ENCODE results near the gene GFER. TPM values are rescaled to one million over a fixed set of nuclear protein-coding genes. Genes with fewer than 3 reads are reported as not detected.
"Not testable (repeated sequence)": the region's sequence is repeated elsewhere in the genome, so short reads cannot be mapped to it uniquely, and the experiment has no call there.

GFER gene
- polyA plus RNA-seq, 4 donors = 50.4 to 261 (median 94.7) TPM

GRCh38 chr16:1959269-1960039, 24.5 kb upstream of the GFER start, which contains the start of gene NDUFB10:
Gene NDUFB10, plus strand, starts transcription at chr16:1959538. Its CDS starts 87 bp downstream, at chr16:1959625.
- H3K9me3 ChIP-seq (ENCODE audit: control insufficient read depth in 2 of 2, insufficient read depth in 1 of 2, low read depth in 1 of 2, low read length in 1 of 2) = no peaks in the 10 kb centered on the region
- H3K27ac ChIP-seq (ENCODE audit: low read depth in 1 of 3, low read length in 2 of 3) = peak within 1 kb of the TSS; percentile 66 to 87 (median 87)
- H3K4me1 ChIP-seq (ENCODE audit: control insufficient read depth in 3 of 3, insufficient read depth in 2 of 3, low read depth in 1 of 3, low read length in 2 of 3) = peaks cover 0 to 30% (median 3%) of the 10 kb centered on the region in 3 donors
- 0 to 1% (median 1%) methylated on average over 46 to 79 of the region's 79 CpGs for WGBS, 3 donors
- peak within 1 kb of the TSS; percentile 88 to 99 (median 91) for H3K4me3 ChIP-seq (ENCODE audit: low read depth in 1 of 3, low read length in 3 of 3)
- peaks cover 3 to 39% (median 13%) of the 10 kb centered on the region in 3 donors for H3K36me3 ChIP-seq (ENCODE audit: control insufficient read depth in 3 of 3, insufficient read depth in 2 of 3, low read depth in 1 of 3, low read length in 3 of 3)
- DNase-seq (peak; percentile 86 to 96), FAIRE-seq (no peak)
- H3K27me3 ChIP-seq (ENCODE audit: control insufficient read depth in 3 of 3, insufficient read depth in 3 of 3, low read length in 3 of 3) = peaks cover 0 to 12% (median 0%) of the 10 kb centered on the region in 3 donors

GRCh38 chr16:1960665-1961630, 23.0 kb upstream of the GFER start:
- peak overlapping the region in 2 of 3 donors; percentile 91 to 99 for H3K4me3 ChIP-seq (ENCODE audit: low read depth in 1 of 3, low read length in 3 of 3)
- peaks cover 3 to 39% (median 13%) of the 10 kb centered on the region in 3 donors for H3K36me3 ChIP-seq (ENCODE audit: control insufficient read depth in 3 of 3, insufficient read depth in 2 of 3, low read depth in 1 of 3, low read length in 3 of 3)
- no peaks in the 10 kb centered on the region for H3K9me3 ChIP-seq (ENCODE audit: control insufficient read depth in 2 of 2, insufficient read depth in 1 of 2, low read depth in 1 of 2, low read length in 1 of 2)
- H3K27ac ChIP-seq (ENCODE audit: low read depth in 1 of 3, low read length in 2 of 3) = peak overlapping the region in 2 of 3 donors; percentile 32 to 39
- DNase-seq (peak; percentile 13 to 28), FAIRE-seq (no peak)
- peaks cover 1 to 37% (median 3%) of the 10 kb centered on the region in 3 donors for H3K4me1 ChIP-seq (ENCODE audit: control insufficient read depth in 3 of 3, insufficient read depth in 2 of 3, low read depth in 1 of 3, low read length in 2 of 3)
- peaks cover 0 to 8% (median 0%) of the 10 kb centered on the region in 3 donors for H3K27me3 ChIP-seq (ENCODE audit: control insufficient read depth in 3 of 3, insufficient read depth in 3 of 3, low read length in 3 of 3)
- 33 to 48% (median 35%) methylated on average over 20 of the region's 20 CpGs for WGBS, 3 donors

GRCh38 chr16:1961651-1962067, 22.3 kb upstream of the GFER start:
- DNase-seq = peak in 1 of 2 donors; percentile 21
- Histone ChIP-seq H3K4me3 (ENCODE audit: low read depth in 1 of 3, low read length in 3 of 3) (no peak overlapping the region), H3K27me3 (ENCODE audit: control insufficient read depth in 3 of 3, insufficient read depth in 3 of 3, low read length in 3 of 3) (peaks cover 0 to 8% (median 0%) of the 10 kb centered on the region in 3 donors), H3K4me1 (ENCODE audit: control insufficient read depth in 3 of 3, insufficient read depth in 2 of 3, low read depth in 1 of 3, low read length in 2 of 3) (peaks cover 2 to 44% (median 3%) of the 10 kb centered on the region in 3 donors), H3K27ac (ENCODE audit: low read depth in 1 of 3, low read length in 2 of 3) (no peak overlapping the region), H3K36me3 (ENCODE audit: control insufficient read depth in 3 of 3, insufficient read depth in 2 of 3, low read depth in 1 of 3, low read length in 3 of 3) (peaks cover 3 to 43% (median 13%) of the 10 kb centered on the region in 3 donors), H3K9me3 (ENCODE audit: control insufficient read depth in 2 of 2, insufficient read depth in 1 of 2, low read depth in 1 of 2, low read length in 1 of 2) (no peaks in the 10 kb centered on the region)
- no peak for FAIRE-seq
- 33 to 50% (median 47%) methylated on average over 6 of the region's 6 CpGs for WGBS, 3 donors

- peak overlapping the region in 1 of 3 donors; percentile 75 for H3K4me3 ChIP-seq (ENCODE audit: low read depth in 1 of 3, low read length in 3 of 3)
- not testable (repeated sequence) for FAIRE-seq
Observed at GRCh38 chr16:1962161-1963153, 21.5 kb upstream of the GFER start.

GRCh38 chr16:1963806-1964505, 20.0 kb upstream of the GFER start:
- DNase-seq (peak; percentile 38 to 56), FAIRE-seq (no peak)
- WGBS, 3 donors = 3 to 9% (median 5%) methylated on average over 40 to 44 of the region's 44 CpGs
- Histone ChIP-seq H3K27ac (ENCODE audit: low read depth in 1 of 3, low read length in 2 of 3) (peak overlapping the region; percentile 84 to 98 (median 98)), H3K4me1 (ENCODE audit: control insufficient read depth in 3 of 3, insufficient read depth in 2 of 3, low read depth in 1 of 3, low read length in 2 of 3) (peaks cover 2 to 42% (median 3%) of the 10 kb centered on the region in 3 donors), H3K36me3 (ENCODE audit: control insufficient read depth in 3 of 3, insufficient read depth in 2 of 3, low read depth in 1 of 3, low read length in 3 of 3) (peaks cover 3 to 43% (median 13%) of the 10 kb centered on the region in 3 donors), H3K4me3 (ENCODE audit: low read depth in 1 of 3, low read length in 3 of 3) (peak overlapping the region; percentile 62 to 85 (median 75)), H3K27me3 (ENCODE audit: control insufficient read depth in 3 of 3, insufficient read depth in 3 of 3, low read length in 3 of 3) (no peaks in the 10 kb centered on the region), H3K9me3 (ENCODE audit: control insufficient read depth in 2 of 2, insufficient read depth in 1 of 2, low read depth in 1 of 2, low read length in 1 of 2) (no peaks in the 10 kb centered on the region)

More at GRCh38 chr16:1962161-1963153, 21.5 kb upstream of the GFER start:
- peaks cover 2 to 44% (median 3%) of the 10 kb centered on the region in 3 donors for H3K4me1 ChIP-seq (ENCODE audit: control insufficient read depth in 3 of 3, insufficient read depth in 2 of 3, low read depth in 1 of 3, low read length in 2 of 3)
- peaks cover 3 to 43% (median 13%) of the 10 kb centered on the region in 3 donors for H3K36me3 ChIP-seq (ENCODE audit: control insufficient read depth in 3 of 3, insufficient read depth in 2 of 3, low read depth in 1 of 3, low read length in 3 of 3)
- not testable (repeated sequence) for H3K27me3 ChIP-seq (ENCODE audit: control insufficient read depth in 3 of 3, insufficient read depth in 3 of 3, low read length in 3 of 3); DNase-seq; H3K9me3 ChIP-seq (ENCODE audit: control insufficient read depth in 2 of 2, insufficient read depth in 1 of 2, low read depth in 1 of 2, low read length in 1 of 2)
- WGBS, 3 donors = 67 to 84% (median 77%) methylated on average over 31 to 37 of the region's 37 CpGs
- peak overlapping the region in 1 of 3 donors; percentile 56 for H3K27ac ChIP-seq (ENCODE audit: low read depth in 1 of 3, low read length in 2 of 3)

- FAIRE-seq (no peak), DNase-seq (peak; percentile 99)
- 0 to 1% (median 1%) methylated on average over 76 to 97 of the region's 97 CpGs for WGBS, 3 donors
- Histone ChIP-seq H3K27ac (ENCODE audit: low read depth in 1 of 3, low read length in 2 of 3) (peak within 1 kb of the TSS; percentile 94 to 98 (median 98)), H3K4me1 (ENCODE audit: control insufficient read depth in 3 of 3, insufficient read depth in 2 of 3, low read depth in 1 of 3, low read length in 2 of 3) (peaks cover 2 to 39% (median 3%) of the 10 kb centered on the region in 3 donors), H3K27me3 (ENCODE audit: control insufficient read depth in 3 of 3, insufficient read depth in 3 of 3, low read length in 3 of 3) (no peaks in the 10 kb centered on the region), H3K9me3 (ENCODE audit: control insufficient read depth in 2 of 2, insufficient read depth in 1 of 2, low read depth in 1 of 2, low read length in 1 of 2) (no peaks in the 10 kb centered on the region), H3K4me3 (ENCODE audit: low read depth in 1 of 3, low read length in 3 of 3) (peak within 1 kb of the TSS; percentile 72 to 85 (median 75)), H3K36me3 (ENCODE audit: control insufficient read depth in 3 of 3, insufficient read depth in 2 of 3, low read depth in 1 of 3, low read length in 3 of 3) (peaks cover 3 to 43% (median 13%) of the 10 kb centered on the region in 3 donors)
Observed at GRCh38 chr16:1964506-1965395, 19.2 kb upstream of the GFER start, which contains the start of gene RPS2. Gene RPS2, minus strand, starts transcription at chr16:1964826. Its CDS starts 201 bp downstream, at chr16:1964625.
